ENCODE results near the gene ZFAND5. TPM values are rescaled to one million over a fixed set of nuclear protein-coding genes. Genes with fewer than 3 reads are reported as not detected.
A peak's percentile ranks its signal among the peaks of the same experiment; 100 is the strongest.

The ZFAND5 gene
- polyA plus RNA-seq, 3 donors: 199 to 702 (median 237) TPM

DNA sequence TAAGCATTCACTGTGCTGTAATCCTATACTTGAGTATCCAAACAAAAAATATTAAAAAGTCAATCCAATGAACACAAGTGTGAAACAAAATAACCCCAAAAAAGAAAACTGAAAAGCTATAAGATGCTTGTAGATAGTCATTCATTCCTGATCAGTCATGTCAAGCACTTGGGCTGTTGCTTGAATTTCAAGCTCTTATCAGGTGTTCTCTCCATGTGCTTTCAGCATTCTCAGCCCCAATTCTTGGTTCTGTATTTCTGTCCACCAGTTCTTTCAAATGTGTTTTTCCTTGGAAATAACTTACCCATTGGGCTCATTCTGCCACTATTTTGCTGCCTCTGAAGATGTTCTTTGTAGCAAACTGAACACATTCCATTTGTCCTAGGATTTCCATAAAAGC lies 4.7 kb downstream of the ZFAND5 start:
- H3K9me3 Mint-ChIP-seq: peaks cover 0 to 2% (median 0%) of the 10 kb centered on the region in 7 donors
- no peak overlapping the region for H3K9ac ChIP-seq (ENCODE audit: insufficient read depth, low read length, poor library complexity, severe bottlenecking)
- H2AFZ ChIP-seq (ENCODE audit: insufficient read depth, low read depth, low read length, poor library complexity, severe bottlenecking): no peak overlapping the region
- DNase-seq: no peak
- H3K27ac ChIP-seq (ENCODE audit: low read depth in 1 of 2, low read length in 2 of 2): peak overlapping the region in 1 of 2 donors; percentile 24
- H3K4me3 Mint-ChIP-seq: no peak overlapping the region
- H3K9me3 ChIP-seq (replicated peaks in 1 of 2; ENCODE audit: control insufficient read depth in 1 of 2, insufficient read depth in 1 of 2, low read length in 2 of 2): no peaks in the 10 kb centered on the region
- H3K4me3 ChIP-seq (replicated peaks in 1 of 3; ENCODE audit: low read depth in 2 of 3, low read length in 3 of 3): peak overlapping the region in 1 of 3 experiments; percentile 100
- peak overlapping the region in 4 of 7 donors; percentile 26 to 79 (median 54) for H3K27ac Mint-ChIP-seq
- TF ChIP-seq, protein P1, sequence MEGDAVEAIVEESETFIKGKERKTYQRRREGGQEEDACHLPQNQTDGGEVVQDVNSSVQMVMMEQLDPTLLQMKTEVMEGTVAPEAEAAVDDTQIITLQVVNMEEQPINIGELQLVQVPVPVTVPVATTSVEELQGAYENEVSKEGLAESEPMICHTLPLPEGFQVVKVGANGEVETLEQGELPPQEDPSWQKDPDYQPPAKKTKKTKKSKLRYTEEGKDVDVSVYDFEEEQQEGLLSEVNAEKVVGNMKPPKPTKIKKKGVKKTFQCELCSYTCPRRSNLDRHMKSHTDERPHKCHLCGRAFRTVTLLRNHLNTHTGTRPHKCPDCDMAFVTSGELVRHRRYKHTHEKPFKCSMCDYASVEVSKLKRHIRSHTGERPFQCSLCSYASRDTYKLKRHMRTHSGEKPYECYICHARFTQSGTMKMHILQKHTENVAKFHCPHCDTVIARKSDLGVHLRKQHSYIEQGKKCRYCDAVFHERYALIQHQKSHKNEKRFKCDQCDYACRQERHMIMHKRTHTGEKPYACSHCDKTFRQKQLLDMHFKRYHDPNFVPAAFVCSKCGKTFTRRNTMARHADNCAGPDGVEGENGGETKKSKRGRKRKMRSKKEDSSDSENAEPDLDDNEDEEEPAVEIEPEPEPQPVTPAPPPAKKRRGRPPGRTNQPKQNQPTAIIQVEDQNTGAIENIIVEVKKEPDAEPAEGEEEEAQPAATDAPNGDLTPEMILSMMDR (IDR thresholded peaks at IDR 0.05): no peak
- H3K4me1 Mint-ChIP-seq: peaks cover 61% of the 10 kb centered on the region
- peak overlapping the region; percentile 81 for H3K4me2 ChIP-seq (replicated peaks; ENCODE audit: extremely low read depth, low read length, poor library complexity, severe bottlenecking)
- H3K4me1 ChIP-seq (ENCODE audit: control insufficient read depth in 1 of 2, insufficient read depth in 2 of 2, low read length in 2 of 2): peaks cover 61 to 72% of the 10 kb centered on the region in 2 donors
- peaks cover 91% of the 10 kb centered on the region for H3K79me2 ChIP-seq (ENCODE audit: insufficient read depth, low read length)
- H3K27me3 ChIP-seq (ENCODE audit: control insufficient read depth in 2 of 2, insufficient read depth in 2 of 2, low read length in 2 of 2): no peaks in the 10 kb centered on the region
- peaks cover 77 to 80% of the 10 kb centered on the region in 2 donors for H3K36me3 Mint-ChIP-seq
- peaks cover 96% of the 10 kb centered on the region for H4K20me1 ChIP-seq (ENCODE audit: insufficient read depth, low read length)
- H3K36me3 ChIP-seq (replicated peaks in 1 of 2; ENCODE audit: control insufficient read depth in 1 of 2, insufficient read depth in 2 of 2, low read length in 2 of 2): peaks cover 56 to 73% of the 10 kb centered on the region in 2 donors
- H3K27me3 Mint-ChIP-seq (ENCODE audit: low read depth in 3 of 3): no peaks in the 10 kb centered on the region
- intact Hi-C loops (cut with micrococcal nuclease): loop anchor here (5.0 kb wide), 2 partner anchors 53 to 232 kb away; no protein-coding TSS in a partner anchor

DNA sequence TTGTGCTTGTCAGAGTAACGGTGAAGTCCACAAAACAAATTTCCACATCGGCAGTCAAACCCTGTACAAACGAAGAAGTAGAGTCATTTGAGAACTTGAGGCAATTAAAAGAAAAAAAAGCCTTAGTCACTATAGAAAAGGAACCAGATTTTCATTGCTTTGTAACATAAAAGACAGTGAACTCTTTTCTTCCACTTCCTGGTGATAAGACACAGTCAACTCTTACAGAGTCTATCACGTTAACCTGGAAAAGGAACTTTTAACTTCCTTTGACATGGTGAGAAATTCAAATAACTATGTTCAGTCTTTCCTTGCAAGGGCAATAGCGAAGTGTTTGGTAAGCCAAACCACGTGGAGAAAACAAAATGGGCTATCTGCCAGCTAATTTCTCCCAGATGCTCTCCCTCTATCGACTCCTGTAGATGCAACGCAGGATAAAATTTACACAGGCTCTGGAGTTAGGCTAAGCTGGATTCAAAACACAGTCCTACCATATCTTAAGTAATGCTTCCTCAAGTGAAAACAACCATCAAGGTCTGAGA lies 8.9 kb downstream of the ZFAND5 start:
- H3K27me3 ChIP-seq (ENCODE audit: control insufficient read depth in 2 of 2, insufficient read depth in 2 of 2, low read length in 2 of 2): no peaks in the 10 kb centered on the region
- peaks cover 77 to 90% of the 10 kb centered on the region in 2 donors for H3K36me3 Mint-ChIP-seq
- DNase-seq: peak; percentile 52 to 86 (median 81)
- no peak overlapping the region for H3K9ac ChIP-seq (ENCODE audit: insufficient read depth, low read length, poor library complexity, severe bottlenecking)
- peak overlapping the region in 1 of 2 donors; percentile 78 for H3K4me3 Mint-ChIP-seq
- peaks cover 69% of the 10 kb centered on the region for H3K79me2 ChIP-seq (ENCODE audit: insufficient read depth, low read length)
- peaks cover 60 to 69% of the 10 kb centered on the region in 2 donors for H3K4me1 ChIP-seq (ENCODE audit: control insufficient read depth in 1 of 2, insufficient read depth in 2 of 2, low read length in 2 of 2)
- no peak overlapping the region for H2AFZ ChIP-seq (ENCODE audit: insufficient read depth, low read depth, low read length, poor library complexity, severe bottlenecking)
- TF ChIP-seq, protein P1 (IDR thresholded peaks at IDR 0.05): no peak
- WGBS (ENCODE audit: insufficient coverage): 5% methylated on average over 4 of the region's 8 CpGs
- peak overlapping the region; percentile 88 to 96 (median 92) for H3K27ac Mint-ChIP-seq
- intact Hi-C loops (cut with micrococcal nuclease): loop anchor here in 1 of 2 donors (5.0 kb wide), 1 partner anchor 49 kb away; no protein-coding TSS in a partner anchor
- H3K9me3 ChIP-seq (replicated peaks in 1 of 2; ENCODE audit: control insufficient read depth in 1 of 2, insufficient read depth in 1 of 2, low read length in 2 of 2): no peaks in the 10 kb centered on the region
- peak overlapping the region in 1 of 3 experiments; percentile 100 for H3K4me3 ChIP-seq (replicated peaks in 1 of 3; ENCODE audit: low read depth in 2 of 3, low read length in 3 of 3)
- H3K36me3 ChIP-seq (replicated peaks in 1 of 2; ENCODE audit: control insufficient read depth in 1 of 2, insufficient read depth in 2 of 2, low read length in 2 of 2): peaks cover 69 to 88% of the 10 kb centered on the region in 2 donors
- H3K27ac ChIP-seq (ENCODE audit: low read depth in 1 of 2, low read length in 2 of 2): peak overlapping the region in 1 of 2 donors; percentile 82
- H3K27me3 Mint-ChIP-seq (ENCODE audit: low read depth in 3 of 3): peaks cover 0 to 4% (median 0%) of the 10 kb centered on the region in 3 donors
- peak overlapping the region; percentile 81 for H3K4me2 ChIP-seq (replicated peaks; ENCODE audit: extremely low read depth, low read length, poor library complexity, severe bottlenecking)
- H3K4me1 Mint-ChIP-seq: peaks cover 70% of the 10 kb centered on the region
- H3K9me3 Mint-ChIP-seq: no peaks in the 10 kb centered on the region
- H4K20me1 ChIP-seq (ENCODE audit: insufficient read depth, low read length): peaks cover 97% of the 10 kb centered on the region

All from CD14-positive monocyte (primary cell).